ENCODE results near the gene TMCC1.
A peak's percentile ranks its signal among the peaks of the same experiment; 100 is the strongest.
"Not testable (repeated sequence)": the region's sequence is repeated elsewhere in the genome, so short reads cannot be mapped to it uniquely, and the experiment has no call there.

Gene TMCC1

GRCh38 chr3:129722527-129722926 lies 171.0 kb downstream of the TMCC1 start:
- no peak overlapping the region for H3K4me3 Mint-ChIP-seq
- H3K9me3 Mint-ChIP-seq, result no peaks in the 10 kb centered on the region
- H3K27ac Mint-ChIP-seq (ENCODE audit: low read depth), result no peak overlapping the region
- ATAC-seq (replicated peaks; ENCODE audit: extremely low read depth, poor library complexity, severe bottlenecking) (no peak), DNase-seq (ENCODE audit: low spot score in 2 of 2) (no peak)
- no peaks in the 10 kb centered on the region for H3K36me3 Mint-ChIP-seq (ENCODE audit: insufficient read depth)
- peaks cover 7% of the 10 kb centered on the region for H3K4me1 Mint-ChIP-seq
- no peaks in the 10 kb centered on the region for H3K27me3 Mint-ChIP-seq

- Mint-ChIP-seq H3K27me3 (no peaks in the 10 kb centered on the region), H3K36me3 (ENCODE audit: insufficient read depth) (no peaks in the 10 kb centered on the region), H3K27ac (ENCODE audit: low read depth) (no peak overlapping the region), H3K4me1 (peaks cover 7% of the 10 kb centered on the region), H3K4me3 (no peak overlapping the region), H3K9me3 (no peaks in the 10 kb centered on the region)
- ATAC-seq (replicated peaks; ENCODE audit: extremely low read depth, poor library complexity, severe bottlenecking), result no peak
- DNase-seq (ENCODE audit: low spot score in 2 of 2), result no peak
These were observed 175.3 kb downstream of the TMCC1 start for GRCh38 chr3:129718201-129718600.

GRCh38 chr3:129715854-129716253 lies 177.7 kb downstream of the TMCC1 start:
- no peak for DNase-seq (ENCODE audit: low spot score in 2 of 2)
- H3K27ac Mint-ChIP-seq (ENCODE audit: low read depth), result no peak overlapping the region
- peaks cover 1% of the 10 kb centered on the region for H3K4me1 Mint-ChIP-seq
- no peaks in the 10 kb centered on the region for H3K27me3 Mint-ChIP-seq
- no peaks in the 10 kb centered on the region for H3K9me3 Mint-ChIP-seq
- H3K36me3 Mint-ChIP-seq (ENCODE audit: insufficient read depth), result no peaks in the 10 kb centered on the region
- no peak overlapping the region for H3K4me3 Mint-ChIP-seq
- ATAC-seq (replicated peaks; ENCODE audit: extremely low read depth, poor library complexity, severe bottlenecking), result no peak

GRCh38 chr3:129708328-129708861 lies 185.1 kb downstream of the TMCC1 start:
- DNase-seq (ENCODE audit: low spot score in 2 of 2) (no peak), ATAC-seq (replicated peaks; ENCODE audit: extremely low read depth, poor library complexity, severe bottlenecking) (no peak)
- H3K9me3 Mint-ChIP-seq, result no peaks in the 10 kb centered on the region
- no peak overlapping the region for H3K27ac Mint-ChIP-seq (ENCODE audit: low read depth)
- no peaks in the 10 kb centered on the region for H3K36me3 Mint-ChIP-seq (ENCODE audit: insufficient read depth)
- H3K4me1 Mint-ChIP-seq, result peaks cover 4% of the 10 kb centered on the region
- H3K4me3 Mint-ChIP-seq, result no peak overlapping the region
- no peaks in the 10 kb centered on the region for H3K27me3 Mint-ChIP-seq

GRCh38 chr3:129705274-129705673 lies 188.2 kb downstream of the TMCC1 start:
- no peaks in the 10 kb centered on the region for H3K27me3 Mint-ChIP-seq
- no peaks in the 10 kb centered on the region for H3K36me3 Mint-ChIP-seq (ENCODE audit: insufficient read depth)
- H3K9me3 Mint-ChIP-seq, result no peaks in the 10 kb centered on the region
- ATAC-seq (replicated peaks; ENCODE audit: extremely low read depth, poor library complexity, severe bottlenecking) (no peak), DNase-seq (ENCODE audit: low spot score in 2 of 2) (no peak)
- no peak overlapping the region for H3K4me3 Mint-ChIP-seq
- H3K4me1 Mint-ChIP-seq, result peaks cover 4% of the 10 kb centered on the region
- H3K27ac Mint-ChIP-seq (ENCODE audit: low read depth), result no peak overlapping the region

GRCh38 chr3:129703913-129704312 lies 189.6 kb downstream of the TMCC1 start:
- Mint-ChIP-seq H3K36me3 (ENCODE audit: insufficient read depth) (no peaks in the 10 kb centered on the region), H3K27ac (ENCODE audit: low read depth) (no peak overlapping the region), H3K4me3 (no peak overlapping the region), H3K4me1 (peaks cover 4% of the 10 kb centered on the region), H3K27me3 (no peaks in the 10 kb centered on the region), H3K9me3 (no peaks in the 10 kb centered on the region)
- ATAC-seq (replicated peaks; ENCODE audit: extremely low read depth, poor library complexity, severe bottlenecking) (no peak), DNase-seq (ENCODE audit: low spot score in 2 of 2) (no peak)

GRCh38 chr3:129702934-129703712 lies 190.4 kb downstream of the TMCC1 start:
- Mint-ChIP-seq H3K27ac (ENCODE audit: low read depth) (peak overlapping the region; percentile 9), H3K9me3 (no peaks in the 10 kb centered on the region), H3K27me3 (no peaks in the 10 kb centered on the region), H3K4me1 (peaks cover 4% of the 10 kb centered on the region), H3K4me3 (no peak overlapping the region), H3K36me3 (ENCODE audit: insufficient read depth) (no peaks in the 10 kb centered on the region)
- DNase-seq (ENCODE audit: low spot score in 2 of 2) (no peak), ATAC-seq (replicated peaks; ENCODE audit: extremely low read depth, poor library complexity, severe bottlenecking) (no peak)

- Mint-ChIP-seq H3K27ac (ENCODE audit: low read depth) (no peak overlapping the region), H3K4me3 (no peak overlapping the region), H3K36me3 (ENCODE audit: insufficient read depth) (peaks cover 3% of the 10 kb centered on the region), H3K27me3 (no peaks in the 10 kb centered on the region), H3K4me1 (peaks cover 4% of the 10 kb centered on the region), H3K9me3 (no peaks in the 10 kb centered on the region)
- no peak for ATAC-seq (replicated peaks; ENCODE audit: extremely low read depth, poor library complexity, severe bottlenecking)
- DNase-seq (ENCODE audit: low spot score in 2 of 2), result no peak
These were observed 192.3 kb downstream of the TMCC1 start for GRCh38 chr3:129701161-129701560.

GRCh38 chr3:129699612-129700011 lies 193.9 kb downstream of the TMCC1 start:
- DNase-seq (ENCODE audit: low spot score in 2 of 2), result no peak
- Mint-ChIP-seq H3K4me1 (peaks cover 8% of the 10 kb centered on the region), H3K27me3 (no peaks in the 10 kb centered on the region), H3K27ac (ENCODE audit: low read depth) (no peak overlapping the region), H3K4me3 (no peak overlapping the region), H3K9me3 (no peaks in the 10 kb centered on the region), H3K36me3 (ENCODE audit: insufficient read depth) (peaks cover 3% of the 10 kb centered on the region)
- no peak for ATAC-seq (replicated peaks; ENCODE audit: extremely low read depth, poor library complexity, severe bottlenecking)

GRCh38 chr3:129699199-129699598 lies 194.3 kb downstream of the TMCC1 start:
- Mint-ChIP-seq H3K9me3 (no peaks in the 10 kb centered on the region), H3K4me1 (peaks cover 8% of the 10 kb centered on the region), H3K4me3 (no peak overlapping the region), H3K27me3 (no peaks in the 10 kb centered on the region), H3K27ac (ENCODE audit: low read depth) (no peak overlapping the region), H3K36me3 (ENCODE audit: insufficient read depth) (peaks cover 3% of the 10 kb centered on the region)
- no peak for ATAC-seq (replicated peaks; ENCODE audit: extremely low read depth, poor library complexity, severe bottlenecking)
- DNase-seq (ENCODE audit: low spot score in 2 of 2), result no peak

- ATAC-seq (replicated peaks; ENCODE audit: extremely low read depth, poor library complexity, severe bottlenecking), result no peak
- Mint-ChIP-seq H3K4me1 (peaks cover 4% of the 10 kb centered on the region), H3K9me3 (no peaks in the 10 kb centered on the region), H3K36me3 (ENCODE audit: insufficient read depth) (peaks cover 4% of the 10 kb centered on the region), H3K27ac (ENCODE audit: low read depth) (no peak overlapping the region), H3K4me3 (no peak overlapping the region), H3K27me3 (no peaks in the 10 kb centered on the region)
- no peak for DNase-seq (ENCODE audit: low spot score in 2 of 2)
These were observed 196.1 kb downstream of the TMCC1 start for GRCh38 chr3:129697229-129697969.

- H3K27me3 Mint-ChIP-seq, H3K9me3 Mint-ChIP-seq: not testable (repeated sequence)
These were observed 197.1 kb downstream of the TMCC1 start for GRCh38 chr3:129696430-129696829.

GRCh38 chr3:129695230-129695629 lies 198.3 kb downstream of the TMCC1 start:
- Mint-ChIP-seq H3K36me3 (ENCODE audit: insufficient read depth) (peaks cover 4% of the 10 kb centered on the region), H3K4me1 (peaks cover 13% of the 10 kb centered on the region), H3K27ac (ENCODE audit: low read depth) (no peak overlapping the region), H3K9me3 (no peaks in the 10 kb centered on the region), H3K4me3 (no peak overlapping the region), H3K27me3 (no peaks in the 10 kb centered on the region)
- no peak for ATAC-seq (replicated peaks; ENCODE audit: extremely low read depth, poor library complexity, severe bottlenecking)
- DNase-seq (ENCODE audit: low spot score in 2 of 2), result no peak

More at GRCh38 chr3:129696430-129696829, 197.1 kb downstream of the TMCC1 start:
- not testable (repeated sequence) for DNase-seq (ENCODE audit: low spot score in 2 of 2); H3K4me1 Mint-ChIP-seq; H3K36me3 Mint-ChIP-seq (ENCODE audit: insufficient read depth); H3K4me3 Mint-ChIP-seq; ATAC-seq (replicated peaks; ENCODE audit: extremely low read depth, poor library complexity, severe bottlenecking); H3K27ac Mint-ChIP-seq (ENCODE audit: low read depth)

All from central memory CD8-positive, alpha-beta T cell (primary cell).